ENCODE data around the gene ADAMTSL1. TPM values are rescaled to one million over a fixed set of nuclear protein-coding genes. Genes with fewer than 3 reads are reported as not detected.

ADAMTSL1 gene
- total and polyA plus RNA-seq, 8 donors: 1.1 to 98.8 (median 8.4) TPM

GRCh38 chr9:18493451-18493993 lies 19.6 kb downstream of the ADAMTSL1 start:
- intact Hi-C loops (cut with DNase I; ENCODE audit: low total_unique reads): no loop called here
- Histone ChIP-seq H3K9me3 (no peaks in the 10 kb centered on the region), H3K36me3 (no peaks in the 10 kb centered on the region), H3K4me1 (peaks cover 0 to 28% (median 11%) of the 10 kb centered on the region in 4 donors), H3K27me3 (no peaks in the 10 kb centered on the region), H3K4me3 (no peak overlapping the region), H3K27ac (no peak overlapping the region)
- TF ChIP-seq POLR2AphosphoS5 (IDR thresholded peaks at IDR 0.05) (no peak), POLR2A (IDR thresholded peaks at IDR 0.05) (no peak), CTCF (IDR thresholded peaks at IDR 0.05) (no peak), EP300 (IDR thresholded peaks at IDR 0.05) (no peak)
- DNase-seq: no peak
- WGBS, 5 donors: 74 to 85% (median 84%) methylated on average over 3 of the region's 3 CpGs

GRCh38 chr9:18495065-18495464 lies 21.1 kb downstream of the ADAMTSL1 start:
- no peak overlapping the region for H3K4me3 ChIP-seq
- no peaks in the 10 kb centered on the region for H3K9me3 ChIP-seq
- H3K36me3 ChIP-seq: no peaks in the 10 kb centered on the region
- 56 to 85% (median 58%) methylated on average over 3 of the region's 3 CpGs for WGBS, 5 donors
- intact Hi-C loops (cut with DNase I; ENCODE audit: low total_unique reads): no loop called here
- no peak overlapping the region for H3K27ac ChIP-seq
- TF ChIP-seq EP300 (IDR thresholded peaks at IDR 0.05) (no peak), CTCF (IDR thresholded peaks at IDR 0.05) (no peak), POLR2AphosphoS5 (IDR thresholded peaks at IDR 0.05) (no peak), POLR2A (IDR thresholded peaks at IDR 0.05) (no peak)
- H3K4me1 ChIP-seq: peaks cover 0 to 32% (median 11%) of the 10 kb centered on the region in 4 donors
- no peak for DNase-seq
- H3K27me3 ChIP-seq: no peaks in the 10 kb centered on the region

GRCh38 chr9:18496256-18497000 lies 22.5 kb downstream of the ADAMTSL1 start:
- TF ChIP-seq POLR2AphosphoS5 (IDR thresholded peaks at IDR 0.05) (no peak), EP300 (IDR thresholded peaks at IDR 0.05) (no peak), POLR2A (IDR thresholded peaks at IDR 0.05) (no peak), CTCF (IDR thresholded peaks at IDR 0.05) (no peak)
- no peak overlapping the region for H3K4me3 ChIP-seq
- no peaks in the 10 kb centered on the region for H3K9me3 ChIP-seq
- peaks cover 0 to 25% (median 11%) of the 10 kb centered on the region in 4 donors for H3K4me1 ChIP-seq
- DNase-seq: no peak
- intact Hi-C loops (cut with DNase I; ENCODE audit: low total_unique reads): no loop called here
- peak overlapping the region in 1 of 5 donors; percentile 25 for H3K27ac ChIP-seq
- H3K36me3 ChIP-seq: no peaks in the 10 kb centered on the region
- 70 to 80% (median 78%) methylated on average over 5 of the region's 5 CpGs for WGBS, 5 donors
- no peaks in the 10 kb centered on the region for H3K27me3 ChIP-seq

- no peaks in the 10 kb centered on the region for H3K9me3 ChIP-seq
- TF ChIP-seq EP300 (IDR thresholded peaks at IDR 0.05): no peak
- no peak for TF ChIP-seq POLR2AphosphoS5 (IDR thresholded peaks at IDR 0.05)
- TF ChIP-seq POLR2A (IDR thresholded peaks at IDR 0.05): no peak
- TF ChIP-seq CTCF (IDR thresholded peaks at IDR 0.05): no peak
- no peak overlapping the region for H3K4me3 ChIP-seq
- DNase-seq: peak in 1 of 2 donors; percentile 19
- no peak overlapping the region for H3K27ac ChIP-seq
- intact Hi-C loops (cut with DNase I; ENCODE audit: low total_unique reads): no loop called here
- H3K4me1 ChIP-seq: peaks cover 0 to 13% (median 0%) of the 10 kb centered on the region in 4 donors
- H3K27me3 ChIP-seq: no peaks in the 10 kb centered on the region
- no peaks in the 10 kb centered on the region for H3K36me3 ChIP-seq
- 70 to 82% (median 73%) methylated on average over 3 of the region's 3 CpGs for WGBS, 5 donors
These were observed 25.1 kb downstream of the ADAMTSL1 start for GRCh38 chr9:18499062-18499461.

All from stomach (tissue), 9 donors.